Mesenteric fat pad (tissue), 1 donor: ENCODE data around the gene CAPN9. TPM values are rescaled to one million over a fixed set of nuclear protein-coding genes. Genes with fewer than 3 reads are reported as not detected.
"Not testable (repeated sequence)": the region's sequence is repeated elsewhere in the genome, so short reads cannot be mapped to it uniquely, and the experiment has no call there.

ENCODE experiments used
- DNase-seq: peaks from one replicate; pipeline ENCODE4 v3.0.0-alpha.2; 2020; ENCODE audit warnings: low spot score
- total RNA-seq: library from RNA; stranded (reverse); fragmentation: NEBNext Ultra II Directional; extraction: Animal tissue kit (Norgen Biotek cat#: 25700); gene quantifications from one replicate; pipeline ENCODE4 v1.2.1, GENCODE V29; 2021
- donor health status: DM: yes; HTN: yes; CAD: no.

The CAPN9 gene
- total RNA-seq, 1 donor from 2014 or later: not detected

DNA sequence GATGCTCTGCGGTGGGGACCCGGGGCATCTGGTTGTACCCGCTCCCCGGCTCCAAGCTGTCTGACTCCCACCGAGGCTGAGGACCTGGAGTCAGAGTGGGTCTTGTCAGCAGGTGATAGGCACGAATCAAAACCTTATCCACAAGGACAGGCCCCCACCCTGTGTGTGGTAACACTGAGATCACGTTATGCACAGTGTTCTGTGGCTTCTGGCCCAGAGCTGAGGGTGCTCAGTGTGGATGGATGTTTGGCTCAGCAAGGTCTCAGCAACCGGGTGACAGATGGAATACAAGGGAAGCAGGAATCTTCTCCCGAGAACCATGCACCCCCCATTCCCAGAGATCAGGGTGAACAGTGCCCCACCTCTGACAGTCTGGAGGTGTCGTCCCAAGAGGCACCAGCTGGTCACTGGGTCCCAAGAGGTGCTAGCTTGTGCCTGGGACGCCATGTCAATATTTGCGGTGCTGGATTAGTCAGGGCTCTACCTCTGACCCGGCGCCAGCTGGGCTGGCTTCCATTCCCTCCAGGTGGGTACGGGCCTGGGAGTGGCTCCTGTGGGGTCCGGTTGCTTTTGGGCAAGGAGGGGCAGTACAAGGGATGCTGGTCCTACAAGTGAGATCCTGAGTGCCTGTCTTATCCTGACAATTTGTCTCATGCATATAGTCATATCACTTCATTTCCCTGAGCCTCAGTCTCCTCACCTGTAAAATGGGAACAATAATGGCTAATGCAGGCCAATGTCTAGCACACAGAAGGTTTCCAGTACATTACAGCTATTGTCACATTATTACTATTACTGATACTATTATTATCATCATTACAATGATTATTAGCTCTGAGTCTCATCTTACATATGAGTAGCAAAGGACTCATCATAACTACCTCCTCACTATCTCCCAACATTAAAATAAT is 957 bp downstream of the CAPN9 start:
- no peak for DNase-seq

GRCh38 chr1:230749150-230749549 is 2.0 kb downstream of the CAPN9 start:
- DNase-seq: no peak

DNA sequence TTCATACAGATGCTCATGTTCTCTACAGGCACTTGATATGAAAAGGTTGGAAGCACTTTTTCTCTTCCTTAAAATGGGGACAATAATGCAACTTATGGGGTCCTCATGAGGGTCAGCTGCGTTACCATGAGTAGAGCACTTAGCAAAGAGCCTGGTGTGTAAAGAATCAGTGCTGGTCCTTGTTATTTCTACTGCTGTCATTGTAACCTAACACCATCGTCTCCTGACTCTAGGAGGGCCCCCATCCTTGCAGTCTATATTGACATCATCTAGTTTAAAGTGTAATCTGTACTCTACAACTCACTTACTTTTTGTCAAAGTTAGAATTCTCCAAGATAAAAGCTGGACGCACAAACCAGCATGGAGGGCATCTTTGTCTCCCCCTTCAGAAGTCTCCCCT is 2.4 kb downstream of the CAPN9 start:
- DNase-seq: no peak

DNA sequence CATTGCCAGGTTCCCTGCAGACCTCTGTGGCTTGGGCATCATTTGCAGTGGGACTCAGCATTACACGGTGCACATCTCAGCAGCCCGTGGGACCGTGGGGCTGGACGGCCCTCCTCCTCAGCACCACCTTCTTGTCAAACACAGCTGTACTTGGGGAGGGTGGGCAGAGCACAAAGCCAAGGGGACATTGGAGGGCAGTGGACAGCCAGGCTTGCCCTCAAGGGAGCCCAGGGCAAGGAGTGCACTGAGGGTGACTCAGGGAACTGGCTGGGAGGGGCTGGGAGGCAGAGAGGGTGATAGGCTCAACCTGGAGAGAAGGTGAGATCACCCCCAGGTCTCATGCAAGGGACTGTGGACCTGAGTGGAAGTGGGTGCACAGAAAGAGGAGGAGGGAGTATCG is 3.4 kb downstream of the CAPN9 start:
- no peak for DNase-seq

- DNase-seq: no peak
Measured at GRCh38 chr1:230750986-230751625, 3.9 kb downstream of the CAPN9 start.

DNA sequence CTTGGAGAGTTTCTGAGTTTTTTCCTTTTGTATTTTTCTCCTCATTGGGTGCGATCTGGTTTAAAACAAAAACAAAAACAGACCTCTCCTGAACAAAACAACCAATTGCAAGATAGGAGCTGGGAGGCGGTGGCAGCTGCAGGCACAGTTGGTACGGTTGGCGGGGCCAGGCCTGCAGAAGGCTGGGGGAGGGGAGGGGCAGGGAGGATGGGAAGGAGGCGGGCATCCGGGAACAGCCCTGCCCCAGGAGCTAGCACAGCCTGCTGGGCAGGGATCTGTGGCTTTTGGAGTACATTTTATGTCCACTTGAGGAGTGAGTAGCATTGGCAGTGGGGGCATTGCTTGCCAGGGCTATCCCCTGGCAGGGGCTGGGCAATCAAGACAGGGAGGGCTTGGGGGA is 5.2 kb downstream of the CAPN9 start:
- DNase-seq: no peak

GRCh38 chr1:230753191-230753585 is 6.0 kb downstream of the CAPN9 start:
- no peak for DNase-seq

GRCh38 chr1:230753586-230754251 is 6.5 kb downstream of the CAPN9 start:
- peak; percentile 87 for DNase-seq

GRCh38 chr1:230754796-230755195 is 7.6 kb downstream of the CAPN9 start:
- DNase-seq: peak; percentile 81

DNA sequence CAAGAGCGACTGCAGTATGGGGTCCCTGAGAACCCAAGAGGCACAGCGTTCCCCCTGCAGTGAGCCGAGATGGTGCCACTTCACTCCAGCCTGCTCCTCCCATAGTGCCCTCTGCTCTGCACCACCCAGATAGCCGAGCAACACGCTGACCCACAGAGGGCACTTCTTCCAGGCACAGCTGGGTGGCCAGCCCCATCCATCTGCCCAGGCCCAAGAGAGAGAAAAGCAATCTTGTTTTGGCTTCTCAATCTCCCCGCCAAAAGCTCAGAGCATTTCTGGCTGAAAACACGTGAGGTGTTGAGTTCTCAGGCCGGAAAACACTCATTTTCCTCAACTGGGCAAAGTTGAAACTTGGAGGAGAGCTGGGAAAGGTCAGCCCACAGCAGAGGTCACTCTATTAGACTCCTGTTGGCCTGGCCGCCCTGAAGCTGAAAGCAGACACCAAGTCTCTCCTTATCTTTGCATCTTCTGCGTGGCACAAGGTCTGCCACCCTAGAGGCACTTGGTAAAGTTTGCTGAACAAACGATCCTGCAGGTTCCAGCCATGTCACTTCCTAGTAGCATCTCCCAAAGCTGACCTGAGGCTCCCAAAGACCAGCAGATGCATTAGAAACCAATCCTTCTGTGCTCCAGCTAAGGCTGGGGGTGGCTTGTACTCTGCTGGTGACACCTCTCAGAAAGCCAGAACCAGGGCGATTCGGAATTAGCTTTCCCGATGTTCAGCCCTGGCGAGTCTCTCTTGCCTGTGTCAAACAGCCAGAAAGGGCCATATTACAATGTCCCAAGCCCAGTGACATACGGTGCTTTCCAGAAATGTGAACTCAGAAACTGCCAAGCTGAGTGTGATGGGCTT is 10.9 kb downstream of the CAPN9 start:
- DNase-seq: peak; percentile 69

- no peak for DNase-seq
Measured at GRCh38 chr1:230758709-230759368, 11.7 kb downstream of the CAPN9 start.

GRCh38 chr1:230759369-230760065 is 12.3 kb downstream of the CAPN9 start:
- DNase-seq: no peak

DNA sequence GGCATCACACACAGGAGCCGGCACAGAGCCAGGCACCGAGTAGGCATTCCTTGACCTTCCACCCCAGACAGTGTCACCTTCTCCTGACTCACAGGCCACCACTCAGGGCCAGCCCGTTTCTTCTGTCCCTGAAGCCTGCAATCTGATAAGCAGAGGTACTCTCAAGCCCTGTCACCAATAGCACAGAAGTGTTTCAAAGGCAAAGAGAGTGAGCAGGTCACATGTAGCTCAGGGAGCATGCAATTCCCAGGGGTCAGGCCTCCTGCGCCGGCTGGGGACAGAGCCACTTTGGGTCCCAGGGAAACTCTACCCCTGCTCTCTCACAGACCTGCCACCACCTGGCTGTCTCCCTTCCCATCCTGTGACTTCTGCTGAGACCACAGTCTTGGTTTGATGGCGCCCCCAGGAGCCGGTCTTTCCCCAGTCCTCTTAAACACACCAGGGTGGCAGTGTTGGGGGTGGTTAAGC is 13.2 kb downstream of the CAPN9 start:
- DNase-seq: peak; percentile 67

DNA sequence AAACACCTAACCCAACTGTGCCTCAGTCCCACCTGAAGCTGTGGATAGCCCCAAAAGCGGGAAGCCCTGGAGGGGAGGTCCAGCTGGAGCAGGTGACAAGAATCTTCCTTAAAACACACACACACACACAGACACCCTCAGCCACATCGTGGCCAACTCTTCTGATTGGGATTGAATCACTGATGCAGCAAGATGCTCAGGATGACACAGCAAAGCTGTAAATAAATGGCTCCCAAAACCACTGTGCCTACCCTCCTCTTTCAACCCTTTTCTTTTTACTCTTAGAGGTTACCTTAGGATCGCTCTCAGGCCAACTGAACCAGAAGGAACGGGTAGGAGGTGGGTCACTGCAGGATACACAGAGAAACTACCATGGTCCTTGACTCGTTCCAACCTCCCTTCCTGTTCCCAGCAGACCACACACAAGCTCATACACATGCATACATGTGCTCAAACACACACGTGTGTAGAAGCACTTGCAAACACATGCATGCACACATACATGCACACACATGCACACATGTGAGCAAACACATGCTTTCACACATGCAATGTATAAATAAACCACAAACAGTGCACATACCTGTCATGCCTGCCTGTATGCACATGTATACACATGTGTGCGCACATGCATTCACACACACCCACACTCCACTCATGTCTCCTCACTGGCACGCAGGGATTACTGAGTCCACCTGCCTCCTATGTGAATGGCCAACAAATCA is 14.4 kb downstream of the CAPN9 start:
- DNase-seq: no peak

DNA sequence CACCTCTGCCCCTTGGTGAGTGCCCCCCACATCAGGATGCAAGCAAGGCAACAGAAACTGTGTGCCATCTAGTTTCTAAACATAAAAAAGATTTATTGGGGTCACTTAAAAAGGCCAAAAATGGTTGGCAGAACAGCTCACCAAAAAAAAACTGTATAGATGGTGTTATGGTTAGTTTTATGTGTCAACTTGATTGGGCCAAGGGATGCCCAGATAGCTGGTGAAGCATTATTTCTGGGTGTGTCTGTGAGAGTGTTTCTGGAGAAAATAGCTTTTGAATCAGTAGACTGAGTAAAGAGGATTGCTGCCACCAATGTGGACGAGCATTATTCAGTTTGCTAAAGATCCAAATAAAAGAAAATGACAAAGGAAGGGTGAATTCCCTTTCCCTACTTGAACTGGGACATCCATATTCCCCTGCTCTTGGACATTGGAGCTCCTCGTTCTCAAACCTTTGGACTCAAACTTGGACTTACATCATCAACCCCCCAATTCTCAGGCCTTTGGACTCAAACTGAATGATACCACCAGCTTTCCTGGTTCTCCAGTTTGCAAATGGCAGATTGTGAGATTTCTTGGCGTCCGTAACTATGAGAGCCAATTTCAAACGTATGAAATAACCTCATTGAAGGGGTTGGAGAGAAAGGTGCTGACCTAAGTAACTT is 16.9 kb downstream of the CAPN9 start:
- no peak for DNase-seq

DNA sequence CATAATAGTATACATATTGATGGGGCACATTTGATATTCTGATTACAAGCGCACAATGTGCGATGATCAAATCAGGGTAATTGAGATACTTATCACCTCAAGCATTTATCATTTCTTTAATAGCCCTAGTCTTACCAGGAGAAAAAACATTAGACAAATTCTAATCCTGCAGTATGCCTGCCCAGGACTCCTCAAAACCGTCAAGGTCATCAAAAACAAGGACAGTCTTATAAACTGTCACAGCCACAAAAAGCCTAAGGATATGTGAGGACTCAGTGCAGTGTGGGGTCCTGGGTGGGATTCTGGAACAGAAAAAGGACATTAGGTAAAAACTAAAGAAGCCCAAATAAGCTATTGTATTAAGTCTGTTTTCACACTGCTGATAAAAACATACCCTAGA is 19.1 kb downstream of the CAPN9 start:
- no peak for DNase-seq

DNA sequence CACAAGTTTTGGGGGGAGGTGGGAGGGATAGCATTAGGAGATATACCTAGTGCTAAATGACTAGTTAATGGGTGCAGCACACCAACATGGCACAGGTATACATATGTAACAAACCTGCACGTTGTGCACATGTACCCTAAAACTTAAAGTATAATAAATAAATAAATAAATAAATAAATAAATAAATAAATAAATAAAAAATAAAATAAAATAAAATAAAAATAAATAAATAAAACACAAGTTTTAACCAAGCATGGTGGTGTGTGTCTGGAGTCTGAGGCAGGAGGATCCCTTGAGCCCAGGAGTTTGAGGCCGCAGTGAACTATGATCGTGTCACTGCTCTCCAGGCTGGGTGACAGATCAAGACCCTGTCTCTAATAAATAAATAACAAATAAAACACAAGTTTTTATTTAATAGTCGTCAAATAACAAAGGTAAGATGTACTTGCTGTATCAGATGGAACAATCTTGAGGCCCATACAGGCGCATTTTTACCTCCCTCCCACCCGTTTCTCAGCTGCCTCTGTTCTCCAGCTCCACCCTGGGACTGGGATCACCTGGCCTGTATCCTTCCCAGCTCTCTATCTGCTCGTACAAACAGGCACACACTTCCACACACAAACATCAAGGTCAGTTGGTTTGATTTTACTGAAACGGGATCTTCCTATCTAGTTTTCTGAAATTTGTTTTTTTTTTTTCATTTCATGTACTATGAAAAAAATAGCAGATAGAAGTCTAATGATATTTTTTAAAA is 20.8 kb downstream of the CAPN9 start:
- not testable (repeated sequence) for DNase-seq
